ENCODE measurements around the gene CCDC33. TPM values are rescaled to one million over a fixed set of nuclear protein-coding genes. Genes with fewer than 3 reads are reported as not detected.

CCDC33 gene
- total RNA-seq, 1 experiment from 2014 or later, result 0.77 TPM

GRCh38 chr15:74293021-74293810 is 57.1 kb downstream of the CCDC33 start:
- Histone ChIP-seq H2AFZ (ENCODE audit: low read length) (no peak overlapping the region), H3K27ac (ENCODE audit: low read length) (no peak overlapping the region), H3K9ac (ENCODE audit: low read length) (no peak overlapping the region), H3K27me3 (ENCODE audit: low read length) (peaks cover 15% of the 10 kb centered on the region; the same call in 1 of the 2 replicates), H3K4me1 (ENCODE audit: insufficient read depth, low read length) (no peaks in the 10 kb centered on the region), H3F3A (ENCODE audit: low read length, unreplicated experiment) (no peaks in the 10 kb centered on the region), H3K9me2 (replicated peaks; ENCODE audit: low read length) (no peaks in the 10 kb centered on the region), H3K36me3 (ENCODE audit: low read depth, low read length) (no peaks in the 10 kb centered on the region), H3K4me2 (ENCODE audit: low read length) (no peak overlapping the region), H3K79me2 (ENCODE audit: low read length) (no peaks in the 10 kb centered on the region), H4K20me1 (ENCODE audit: low read length) (no peaks in the 10 kb centered on the region), H3K9me3 (ENCODE audit: low read length) (no peaks in the 10 kb centered on the region), H3K4me3 (ENCODE audit: low read length) (no peak overlapping the region)
- CTCF ChIA-PET, result no interaction called here
- no peak for TF ChIP-seq EZH2phosphoT487 (IDR thresholded peaks at IDR 0.05; ENCODE audit: borderline replicate concordance, low read length)
- TF ChIP-seq EZH2 (IDR thresholded peaks at IDR 0.05; ENCODE audit: low read length, unreplicated experiment), result no peak
- TF ChIP-seq CTCF (conservative IDR thresholded peaks at IDR 0.05; ENCODE audit: low read depth, low read length), result no peak
- ATAC-seq (no peak), DNase-seq (no peak)
- POLR2A ChIA-PET (ENCODE audit: unreplicated experiment), result no interaction called here
- BruUV-seq (replicated peaks), result no TSS peak
- intact Hi-C loops (cut with micrococcal nuclease), result no loop called here

- ChIA-PET POLR2A (ENCODE audit: unreplicated experiment) (no interaction called here), CTCF (no interaction called here)
- TF ChIP-seq EZH2phosphoT487 (IDR thresholded peaks at IDR 0.05; ENCODE audit: borderline replicate concordance, low read length), result no peak
- no peak for TF ChIP-seq EZH2 (IDR thresholded peaks at IDR 0.05; ENCODE audit: low read length, unreplicated experiment)
- no peak for TF ChIP-seq CTCF (conservative IDR thresholded peaks at IDR 0.05; ENCODE audit: low read depth, low read length)
- no peak for ATAC-seq
- DNase-seq, result no peak
- Histone ChIP-seq H3K9ac (ENCODE audit: low read length) (no peak overlapping the region), H3K27me3 (ENCODE audit: low read length) (peaks cover 14% of the 10 kb centered on the region; the same call in 1 of the 2 replicates), H4K20me1 (ENCODE audit: low read length) (no peaks in the 10 kb centered on the region), H3K9me3 (ENCODE audit: low read length) (no peaks in the 10 kb centered on the region), H3K27ac (ENCODE audit: low read length) (no peak overlapping the region), H3K4me3 (ENCODE audit: low read length) (no peak overlapping the region), H3K4me2 (ENCODE audit: low read length) (no peak overlapping the region), H3F3A (ENCODE audit: low read length, unreplicated experiment) (no peaks in the 10 kb centered on the region), H3K9me2 (replicated peaks; ENCODE audit: low read length) (no peaks in the 10 kb centered on the region), H3K36me3 (ENCODE audit: low read depth, low read length) (no peaks in the 10 kb centered on the region), H2AFZ (ENCODE audit: low read length) (no peak overlapping the region), H3K79me2 (ENCODE audit: low read length) (no peaks in the 10 kb centered on the region), H3K4me1 (ENCODE audit: insufficient read depth, low read length) (no peaks in the 10 kb centered on the region)
- BruUV-seq (replicated peaks), result no TSS peak
- intact Hi-C loops (cut with micrococcal nuclease), result no loop called here
Measured at GRCh38 chr15:74294010-74294409, 57.9 kb downstream of the CCDC33 start.

- ChIA-PET CTCF (no interaction called here), POLR2A (ENCODE audit: unreplicated experiment) (no interaction called here)
- ATAC-seq (no peak), DNase-seq (no peak)
- Histone ChIP-seq H3K9me3 (ENCODE audit: low read length) (no peaks in the 10 kb centered on the region), H3F3A (ENCODE audit: low read length, unreplicated experiment) (no peaks in the 10 kb centered on the region), H3K4me2 (ENCODE audit: low read length) (no peak overlapping the region), H2AFZ (ENCODE audit: low read length) (no peak overlapping the region), H3K27ac (ENCODE audit: low read length) (no peak overlapping the region), H3K9me2 (replicated peaks; ENCODE audit: low read length) (no peaks in the 10 kb centered on the region), H4K20me1 (ENCODE audit: low read length) (no peaks in the 10 kb centered on the region), H3K4me1 (ENCODE audit: insufficient read depth, low read length) (no peaks in the 10 kb centered on the region), H3K9ac (ENCODE audit: low read length) (no peak overlapping the region), H3K36me3 (ENCODE audit: low read depth, low read length) (no peaks in the 10 kb centered on the region), H3K27me3 (ENCODE audit: low read length) (peaks cover 32% of the 10 kb centered on the region; the same call in 1 of the 2 replicates), H3K79me2 (ENCODE audit: low read length) (no peaks in the 10 kb centered on the region), H3K4me3 (ENCODE audit: low read length) (no peak overlapping the region)
- no TSS peak for BruUV-seq (replicated peaks)
- intact Hi-C loops (cut with micrococcal nuclease), result no loop called here
- TF ChIP-seq CTCF (conservative IDR thresholded peaks at IDR 0.05; ENCODE audit: low read depth, low read length) (no peak), EZH2 (IDR thresholded peaks at IDR 0.05; ENCODE audit: low read length, unreplicated experiment) (no peak), EZH2phosphoT487 (IDR thresholded peaks at IDR 0.05; ENCODE audit: borderline replicate concordance, low read length) (no peak)
Measured at GRCh38 chr15:74295800-74296199, 59.7 kb downstream of the CCDC33 start.

All from PC-3 (cell line).